GM19193 (cell line): ENCODE results near the gene SBF2.

Experiments used
- POLR2A ChIP-seq: IDR thresholded peaks from 4 replicates; pipeline ENCODE4 v1.6.1; 2011; ENCODE audit not compliant: insufficient read depth, insufficient read length; ENCODE audit errors: extremely low read depth

Gene SBF2

DNA sequence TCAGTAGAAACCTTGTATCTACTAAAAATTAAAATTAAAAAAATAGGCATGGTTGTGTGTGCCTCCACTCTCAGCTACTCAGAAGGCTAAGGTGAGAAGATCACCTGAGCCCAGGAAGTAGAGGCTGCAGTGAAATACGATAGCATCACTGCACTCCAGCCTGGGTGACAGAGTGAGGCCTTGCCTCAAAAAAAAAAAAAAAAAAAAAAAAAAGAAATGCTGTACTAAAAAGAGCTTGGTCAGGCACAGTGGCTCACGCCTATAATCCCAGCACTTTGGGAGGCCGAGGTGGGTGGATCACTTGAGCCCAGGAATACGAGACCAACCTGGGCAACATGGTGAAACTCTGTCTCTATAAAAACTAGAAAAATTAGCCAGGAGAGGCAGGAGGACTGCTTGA is 36.5 kb downstream of the SBF2 start:
- TF ChIP-seq POLR2A, result no peak

DNA sequence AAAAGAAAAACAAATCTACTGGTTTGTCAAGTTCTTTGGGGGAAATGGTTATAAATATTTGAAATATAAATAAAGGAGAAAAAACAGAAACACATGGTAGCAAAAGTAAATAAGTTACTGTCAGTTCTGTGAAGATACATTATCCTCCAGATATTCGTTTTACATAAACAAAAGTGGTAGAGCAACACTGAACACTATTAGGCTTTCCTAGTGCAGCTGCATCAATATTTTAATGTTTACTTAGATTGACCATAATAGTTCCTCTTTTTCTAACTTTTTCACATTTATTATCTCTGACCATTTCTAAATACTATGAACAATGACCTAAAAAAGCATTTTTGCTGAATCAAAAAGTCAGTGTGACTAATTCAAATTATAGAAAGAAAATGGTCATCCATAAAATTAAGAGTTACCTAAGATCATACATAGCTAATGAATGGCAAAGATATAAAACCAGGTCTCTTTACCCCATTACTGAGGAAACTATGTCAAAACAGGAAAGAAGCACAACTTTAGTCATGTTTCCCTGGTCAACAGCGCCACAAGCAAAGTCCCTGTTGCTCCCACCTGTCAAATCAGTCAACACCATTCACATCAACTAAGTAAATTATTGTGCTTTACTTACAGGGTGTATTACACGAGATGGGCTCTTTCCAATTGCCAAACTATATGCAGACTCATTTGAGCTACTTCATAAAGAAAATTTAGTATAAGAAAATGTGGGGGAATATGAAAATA is 38.5 kb downstream of the SBF2 start:
- no peak for TF ChIP-seq POLR2A

- TF ChIP-seq POLR2A, result no peak
Measured at GRCh38 chr11:10247011-10247410, 47.0 kb downstream of the SBF2 start.

- no peak for TF ChIP-seq POLR2A
Measured at GRCh38 chr11:10243896-10244575, 50.0 kb downstream of the SBF2 start.

DNA sequence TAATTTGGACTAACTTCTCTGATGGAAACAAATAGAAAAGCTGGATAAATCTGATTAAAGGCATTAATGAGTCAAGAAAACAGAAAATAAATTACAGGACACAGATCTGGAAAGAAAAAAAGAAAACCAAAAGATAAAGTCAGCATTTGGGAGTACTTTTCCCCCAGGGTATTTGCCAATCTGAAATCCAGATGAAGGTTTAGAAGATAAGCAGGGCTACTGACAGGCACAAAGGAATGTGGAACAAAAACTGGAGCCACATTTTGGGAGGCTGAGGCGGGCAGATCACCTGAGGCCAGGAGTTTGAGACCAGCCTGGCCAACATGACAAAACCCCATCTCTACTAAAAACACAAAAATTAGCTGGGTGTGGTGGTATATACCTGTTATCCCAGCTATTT is 57.2 kb downstream of the SBF2 start:
- TF ChIP-seq POLR2A, result no peak

GRCh38 chr11:10233581-10233980 is 60.4 kb downstream of the SBF2 start:
- TF ChIP-seq POLR2A, result no peak

- no peak for TF ChIP-seq POLR2A
Measured at GRCh38 chr11:10232756-10233155, 61.3 kb downstream of the SBF2 start.

DNA sequence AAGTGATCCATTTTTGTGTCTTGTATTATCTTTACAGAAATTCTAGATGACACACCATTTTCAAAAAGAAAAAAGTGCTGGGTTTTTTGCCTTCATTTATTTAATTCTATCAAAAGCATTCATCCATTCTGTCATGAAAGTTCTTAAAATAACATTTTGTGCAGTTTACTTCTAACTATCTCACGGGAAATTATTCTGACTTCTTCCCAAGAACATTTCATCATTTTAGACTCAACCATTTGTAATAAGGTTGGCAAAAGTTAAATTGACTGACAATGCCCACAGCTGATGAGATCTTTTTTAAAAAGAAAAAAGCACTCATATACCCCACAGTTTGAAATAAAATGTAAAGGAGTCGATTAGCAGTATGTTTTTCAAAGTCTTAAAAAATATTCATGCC is 68.5 kb downstream of the SBF2 start:
- no peak for TF ChIP-seq POLR2A

GRCh38 chr11:10222399-10222798 is 71.6 kb downstream of the SBF2 start:
- TF ChIP-seq POLR2A, result no peak

GRCh38 chr11:10221342-10221741 is 72.7 kb downstream of the SBF2 start:
- no peak for TF ChIP-seq POLR2A

GRCh38 chr11:10211470-10211869 is 82.5 kb downstream of the SBF2 start:
- TF ChIP-seq POLR2A, result no peak

GRCh38 chr11:10209326-10209725 is 84.7 kb downstream of the SBF2 start:
- TF ChIP-seq POLR2A, result no peak

DNA sequence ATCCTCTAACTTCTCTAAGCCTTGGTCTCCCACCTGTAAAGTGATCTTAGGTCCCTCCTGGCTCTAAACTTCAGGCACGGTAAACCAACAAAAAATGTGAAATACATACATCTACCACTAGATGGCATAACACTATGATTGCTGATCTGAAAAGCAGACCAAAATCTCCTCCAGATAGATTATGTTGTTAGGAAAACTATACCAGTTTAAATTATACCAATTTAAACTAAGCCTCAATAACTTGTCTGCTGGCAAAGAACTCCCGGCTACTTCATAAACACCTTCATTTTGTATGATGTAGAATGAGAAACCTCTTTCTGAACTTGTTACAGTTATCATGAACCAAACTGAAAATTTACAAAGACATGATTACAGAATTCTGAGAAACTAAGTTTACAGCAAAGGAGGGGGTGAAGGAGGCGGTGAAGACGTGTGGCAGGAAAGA is 85.9 kb downstream of the SBF2 start:
- no peak for TF ChIP-seq POLR2A

DNA sequence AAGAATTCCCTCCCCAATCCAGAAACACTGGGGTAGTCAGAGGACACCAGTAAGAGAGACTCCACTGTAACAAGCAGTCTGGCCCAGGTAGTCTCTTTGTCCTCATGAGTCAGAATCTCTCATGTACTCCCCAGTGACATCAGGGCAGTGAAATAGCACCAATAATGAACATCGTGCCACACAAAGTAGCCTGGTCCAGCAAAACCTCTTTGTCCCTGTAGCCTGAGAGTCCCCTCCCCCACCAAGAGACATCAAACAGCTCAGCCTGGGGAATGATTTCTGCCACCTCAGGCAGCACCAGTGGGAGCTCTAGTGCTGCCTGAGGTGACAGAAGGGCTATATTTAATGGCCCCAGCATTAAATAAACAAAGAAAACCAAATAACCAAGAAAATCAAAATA is 88.1 kb downstream of the SBF2 start:
- no peak for TF ChIP-seq POLR2A

GRCh38 chr11:10204021-10204420 is 90.0 kb downstream of the SBF2 start:
- TF ChIP-seq POLR2A, result no peak

DNA sequence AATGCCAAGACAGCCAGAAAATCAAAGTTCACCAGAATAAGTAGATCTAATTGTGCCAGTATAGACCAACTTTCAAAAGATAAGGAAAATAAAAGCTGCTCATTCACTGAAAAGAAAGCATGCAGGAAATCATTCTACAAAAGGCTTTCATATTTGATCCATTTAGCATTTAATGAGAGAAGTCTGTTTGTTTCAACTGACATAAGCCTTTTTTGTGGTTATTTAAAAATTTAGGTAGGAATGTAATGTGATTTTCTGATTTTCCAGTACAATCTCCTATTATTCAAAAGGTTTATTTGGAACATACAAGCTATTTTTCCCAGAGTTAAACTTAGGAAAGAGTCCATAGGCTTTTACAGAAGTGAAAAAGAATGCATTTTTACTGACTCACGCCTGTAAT is 92.7 kb downstream of the SBF2 start:
- TF ChIP-seq POLR2A, result no peak

DNA sequence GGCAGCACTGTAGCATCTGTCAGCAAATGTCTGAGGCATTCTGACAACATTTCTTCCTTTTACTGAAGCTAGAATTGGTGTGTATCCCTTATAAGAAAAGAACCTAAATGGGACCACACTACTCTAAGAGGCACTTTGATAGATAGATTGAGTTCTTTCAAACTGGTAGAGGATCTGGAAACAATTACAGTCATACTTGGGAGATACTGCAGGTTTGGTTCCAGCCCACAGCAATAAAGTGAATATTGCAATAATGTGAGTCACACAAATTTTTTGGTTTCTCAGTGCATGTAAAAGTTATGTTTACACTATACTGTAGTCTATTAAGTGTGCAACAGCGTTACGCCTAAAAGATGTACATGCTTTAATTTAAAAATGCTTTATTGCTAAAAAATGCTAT is 96.9 kb downstream of the SBF2 start:
- TF ChIP-seq POLR2A, result no peak

DNA sequence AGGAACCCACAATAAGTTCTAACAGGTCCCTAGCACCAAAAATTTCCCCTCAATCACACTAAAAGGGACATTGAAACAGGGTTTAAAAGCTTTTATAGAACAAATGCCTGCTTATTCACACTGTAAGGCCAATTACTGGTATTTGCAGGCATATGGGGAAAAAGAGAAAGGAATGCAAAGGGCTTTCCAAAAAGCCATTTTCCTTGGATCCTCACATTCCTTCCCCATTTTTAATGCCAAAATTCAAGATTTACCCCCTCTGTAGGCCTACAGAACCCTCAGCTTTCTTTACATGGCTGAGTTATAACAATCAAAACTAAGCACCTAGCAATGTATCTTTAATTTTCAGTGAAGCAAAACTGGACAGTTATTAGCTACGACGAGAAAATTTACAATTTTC is 102.0 kb downstream of the SBF2 start:
- TF ChIP-seq POLR2A, result no peak

- TF ChIP-seq POLR2A, result no peak
Measured at GRCh38 chr11:10181811-10182210, 112.2 kb downstream of the SBF2 start.
